Measurements from ENCODE around the gene KIAA0753. TPM values are rescaled to one million over a fixed set of nuclear protein-coding genes. Genes with fewer than 3 reads are reported as not detected.

Gene KIAA0753
- total and polyA plus RNA-seq, 9 of the 15 experiments (the other 6 are each of a cell fraction or from before 2014, with no cell fraction given): 2.0 to 9.0 (median 6.9) TPM

DNA sequence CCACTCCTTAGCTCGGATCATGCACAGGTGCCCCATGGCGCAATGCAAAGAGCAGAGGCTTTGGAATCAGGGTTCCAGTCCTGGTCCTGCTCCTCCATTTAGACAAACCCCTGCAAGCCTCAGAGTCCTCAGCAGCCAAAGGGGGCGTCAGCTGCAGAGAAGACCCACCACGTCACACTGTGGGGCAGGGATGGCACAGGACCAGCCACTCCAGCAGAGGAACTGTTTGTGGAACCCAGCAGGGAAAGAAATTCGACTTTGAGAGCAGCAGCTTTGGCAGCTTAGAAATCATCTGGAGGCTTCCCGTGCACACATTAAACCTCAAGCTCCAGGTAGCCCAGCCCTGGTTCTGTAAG is 36.3 kb upstream of the KIAA0753 start:
- BruUV-seq (replicated peaks): no TSS peak
- no peak overlapping the region for H3K4me2 ChIP-seq (ENCODE audit: insufficient read depth, low read length)
- POLR2A ChIA-PET: interaction anchor here (0.7 to 1.4 kb wide), 2 partner anchors 16 to 1395 kb away, joined by 4 read pairs; partner anchors contain the start of gene RABEP1
- no peaks in the 10 kb centered on the region; a peak in 1 of 5 replicates for H3K4me1 ChIP-seq (replicated peaks in 1 of 2; ENCODE audit: control insufficient read depth in 2 of 2, insufficient read depth in 2 of 2, low read length in 2 of 2)
- no peaks in the 10 kb centered on the region for H3K9me3 ChIP-seq (replicated peaks; ENCODE audit: control insufficient read depth, insufficient read depth, low read depth, low read length)
- in situ Hi-C loops (cut with MboI): no loop called here
- H2AFZ ChIP-seq (ENCODE audit: low read depth, low read length): no peak overlapping the region
- no peaks in the 10 kb centered on the region for H3K36me3 ChIP-seq (ENCODE audit: control insufficient read depth, insufficient read depth, low read length)
- FAIRE-seq: no peak
- peaks cover 9 to 42% of the 10 kb centered on the region in 2 experiments; a peak in 4 of 5 replicates for H3K27me3 ChIP-seq (ENCODE audit: control insufficient read depth in 2 of 2, insufficient read depth in 2 of 2, low read length in 2 of 2)
- no peaks in the 10 kb centered on the region for H4K20me1 ChIP-seq (replicated peaks; ENCODE audit: control insufficient read depth, insufficient read depth, low read length)
- no peak overlapping the region for H3K4me3 ChIP-seq
- CTCF ChIA-PET (ENCODE audit: low intra/inter-chr PET ratio): no interaction called here
- no peak for DNase-seq (ENCODE audit: extremely low read depth in 1 of 4, low spot score in 3 of 4)
- H3K27ac ChIP-seq (ENCODE audit: extremely low read depth, low read depth, low read length): no peak overlapping the region
- no peaks in the 10 kb centered on the region for H3K79me2 ChIP-seq (ENCODE audit: control insufficient read depth, insufficient read depth, low read length)
- intact Hi-C loops (cut with micrococcal nuclease): no loop called here
- TF ChIP-seq SUPT5H (IDR thresholded peaks at IDR 0.05): no peak
- no peak for TF ChIP-seq ZNF143 (CRISPR knock-in tag; IDR thresholded peaks at IDR 0.05)
- no peak for TF ChIP-seq BRD4 (IDR thresholded peaks at IDR 0.05)
- no peak for TF ChIP-seq ZNF23 (CRISPR knock-in tag; IDR thresholded peaks at IDR 0.05)
- TF ChIP-seq ZNF780A (CRISPR knock-in tag; IDR thresholded peaks at IDR 0.05): no peak
- TF ChIP-seq YY1 (IDR thresholded peaks at IDR 0.05; ENCODE audit: borderline replicate concordance in 1 of 3, control insufficient read depth in 1 of 3, extremely low read depth in 1 of 3, insufficient read depth in 3 of 3, insufficient read length in 1 of 3, insufficient replicate concordance in 2 of 3, low read depth in 1 of 3, low read length in 2 of 3): no peak
- no peak for TF ChIP-seq HINFP (tag; conservative IDR thresholded peaks at IDR 0.05; ENCODE audit: low read depth)
- no peak for TF ChIP-seq PHB (CRISPR knock-in tag; IDR thresholded peaks at IDR 0.05)
- TF ChIP-seq ZNF24 (IDR thresholded peaks at IDR 0.05): no peak
- TF ChIP-seq ZNF79 (CRISPR knock-in tag; IDR thresholded peaks at IDR 0.05; ENCODE audit: low read depth): no peak
- no peak for TF ChIP-seq E2F4 (CRISPR knock-in tag; IDR thresholded peaks at IDR 0.05; ENCODE audit: low read depth)
- TF ChIP-seq RBM22 (IDR thresholded peaks at IDR 0.05; ENCODE audit: low read depth, low read length, poor library complexity, severe bottlenecking): no peak
- no peak for TF ChIP-seq KLF16 (IDR thresholded peaks at IDR 0.05)
- TF ChIP-seq PRMT5 (CRISPR knock-in tag; IDR thresholded peaks at IDR 0.05): no peak
- no peak for TF ChIP-seq ZNF354B (CRISPR knock-in tag; IDR thresholded peaks at IDR 0.05)
- no peak for TF ChIP-seq YBX1 (IDR thresholded peaks at IDR 0.05)
- 0% methylated on average over 5 of the region's 6 CpGs for WGBS (ENCODE audit: insufficient coverage, low coverage, missing lambda C conversion rate)
- ATAC-seq: no peak
- no peaks in the 10 kb centered on the region for H3K9me1 ChIP-seq (ENCODE audit: control insufficient read depth, insufficient read depth, low read length)
- H3K9ac ChIP-seq (ENCODE audit: insufficient read depth in 1 of 2, low read depth in 2 of 2, low read length in 2 of 2): no peak overlapping the region

Data from K562 (cell line).